ENCODE results near the gene USF1. TPM values are rescaled to one million over a fixed set of nuclear protein-coding genes. Genes with fewer than 3 reads are reported as not detected.

The USF1 gene
- total RNA-seq, 2 donors from 2014 or later, result 72.2 to 77.4 TPM

- Mint-ChIP-seq H3K4me1 (ENCODE audit: low read depth in 2 of 2) (peaks cover 19 to 31% of the 10 kb centered on the region in 2 donors), H3K27ac (peak overlapping the region; percentile 97 to 98), H3K36me3 (no peaks in the 10 kb centered on the region), H3K9me3 (no peaks in the 10 kb centered on the region), H3K4me3 (peak overlapping the region; percentile 90), H3K27me3 (no peaks in the 10 kb centered on the region)
- peak; percentile 94 for ATAC-seq
- DNase-seq (ENCODE audit: low spot score), result peak; percentile 85
Observed at GRCh38 chr1:161013488-161014230, 32.1 kb downstream of the USF1 start.

GRCh38 chr1:161013131-161013487 lies 32.7 kb downstream of the USF1 start:
- Mint-ChIP-seq H3K4me3 (peak overlapping the region; percentile 90), H3K27ac (peak overlapping the region; percentile 97 to 98), H3K4me1 (ENCODE audit: low read depth in 2 of 2) (peaks cover 19 to 26% of the 10 kb centered on the region in 2 donors), H3K27me3 (no peaks in the 10 kb centered on the region), H3K36me3 (no peaks in the 10 kb centered on the region), H3K9me3 (no peaks in the 10 kb centered on the region)
- ATAC-seq (peak; percentile 68 to 69), DNase-seq (ENCODE audit: low spot score) (no peak)

DNA sequence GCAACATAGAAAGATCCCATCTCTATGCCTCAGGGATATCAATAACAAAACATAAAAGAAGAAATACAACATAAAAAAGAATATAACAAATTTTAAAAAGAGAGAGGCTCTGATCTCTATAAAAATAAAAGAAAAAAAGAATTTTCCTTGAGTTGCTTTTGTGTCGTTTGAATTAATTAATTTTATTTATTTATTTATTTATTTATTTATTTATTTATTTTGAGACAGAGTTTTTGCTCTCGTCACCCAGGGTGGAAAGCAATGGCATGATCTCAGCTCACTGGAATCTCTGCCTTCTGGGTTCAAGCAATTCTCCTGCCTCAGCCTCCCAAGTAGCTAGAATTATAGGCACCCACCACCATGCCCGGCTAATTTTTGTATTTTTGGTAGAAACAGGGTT lies 33.4 kb downstream of the USF1 start:
- no peak for ATAC-seq
- H3K9me3 Mint-ChIP-seq, result no peaks in the 10 kb centered on the region
- no peak overlapping the region for H3K4me3 Mint-ChIP-seq

GRCh38 chr1:161009602-161010211 lies 36.1 kb downstream of the USF1 start:
- Mint-ChIP-seq H3K9me3 (no peaks in the 10 kb centered on the region), H3K27me3 (no peaks in the 10 kb centered on the region), H3K27ac (no peak overlapping the region), H3K4me3 (no peak overlapping the region), H3K4me1 (ENCODE audit: low read depth in 2 of 2) (peaks cover 19 to 23% of the 10 kb centered on the region in 2 donors), H3K36me3 (no peaks in the 10 kb centered on the region)
- DNase-seq (ENCODE audit: low spot score), result no peak
- ATAC-seq, result no peak

More for the DNA sequence above, 33.4 kb downstream of the USF1 start:
- DNase-seq (ENCODE audit: low spot score), result no peak
- Mint-ChIP-seq H3K4me1 (ENCODE audit: low read depth in 2 of 2) (peaks cover 19 to 21% of the 10 kb centered on the region in 2 donors), H3K27me3 (no peaks in the 10 kb centered on the region), H3K27ac (peak overlapping the region; percentile 26 to 97), H3K36me3 (no peaks in the 10 kb centered on the region)

GRCh38 chr1:161008869-161009510 lies 36.8 kb downstream of the USF1 start:
- no peaks in the 10 kb centered on the region for H3K36me3 Mint-ChIP-seq
- DNase-seq (ENCODE audit: low spot score) (no peak), ATAC-seq (no peak)
- no peaks in the 10 kb centered on the region for H3K27me3 Mint-ChIP-seq
- H3K4me3 Mint-ChIP-seq, result no peak overlapping the region
- no peak overlapping the region for H3K27ac Mint-ChIP-seq
- peaks cover 15 to 20% of the 10 kb centered on the region in 2 donors for H3K4me1 Mint-ChIP-seq (ENCODE audit: low read depth in 2 of 2)
- no peaks in the 10 kb centered on the region for H3K9me3 Mint-ChIP-seq

DNA sequence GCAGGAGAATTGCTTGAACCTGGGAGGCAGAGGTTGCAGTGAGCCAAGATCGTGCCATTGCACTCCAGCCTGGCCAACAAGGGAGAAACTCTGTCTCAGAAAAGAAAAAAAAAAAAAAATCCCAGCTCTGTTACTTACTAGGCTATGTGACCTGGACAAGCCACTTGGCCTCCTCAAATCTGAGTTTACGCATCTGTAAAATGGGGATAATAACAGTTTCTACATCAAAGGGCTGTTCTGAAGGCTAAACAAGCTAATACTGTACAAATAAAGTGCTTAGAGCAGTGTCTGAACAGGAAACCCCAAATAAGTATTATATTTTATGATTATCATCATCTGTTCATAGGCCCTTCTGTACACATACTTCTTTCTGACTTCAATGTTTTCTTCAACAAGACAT lies 38.4 kb downstream of the USF1 start:
- no peak for ATAC-seq
- no peaks in the 10 kb centered on the region for H3K27me3 Mint-ChIP-seq
- peaks cover 5 to 10% of the 10 kb centered on the region in 2 donors for H3K4me1 Mint-ChIP-seq (ENCODE audit: low read depth in 2 of 2)
- H3K27ac Mint-ChIP-seq, result no peak overlapping the region
- DNase-seq (ENCODE audit: low spot score), result no peak
- H3K36me3 Mint-ChIP-seq, result no peaks in the 10 kb centered on the region
- no peak overlapping the region for H3K4me3 Mint-ChIP-seq
- H3K9me3 Mint-ChIP-seq, result no peaks in the 10 kb centered on the region

DNA sequence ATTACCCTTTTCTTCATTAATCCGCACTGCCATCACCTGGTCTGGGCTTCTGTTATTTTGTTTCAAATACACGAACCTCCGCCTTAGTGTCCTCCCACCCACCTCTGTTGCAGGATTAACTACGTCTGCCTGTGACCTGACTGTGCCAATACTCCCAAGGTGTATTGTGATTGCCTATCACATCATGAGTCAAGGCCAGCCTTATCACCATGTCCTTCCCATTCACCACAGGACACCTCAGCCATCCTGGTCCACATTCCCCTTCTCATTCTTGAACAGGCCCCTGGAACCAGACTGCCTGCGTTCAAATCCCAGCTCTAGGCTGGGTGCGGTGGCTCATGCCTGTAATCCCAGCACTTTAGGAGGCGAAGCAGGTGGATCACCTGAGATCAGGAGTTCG lies 39.2 kb downstream of the USF1 start:
- DNase-seq (ENCODE audit: low spot score), result no peak
- Mint-ChIP-seq H3K27me3 (no peaks in the 10 kb centered on the region), H3K9me3 (no peaks in the 10 kb centered on the region), H3K4me3 (no peak overlapping the region), H3K27ac (no peak overlapping the region), H3K4me1 (ENCODE audit: low read depth in 2 of 2) (peaks cover 5% of the 10 kb centered on the region in 2 donors), H3K36me3 (no peaks in the 10 kb centered on the region)
- ATAC-seq, result no peak

DNA sequence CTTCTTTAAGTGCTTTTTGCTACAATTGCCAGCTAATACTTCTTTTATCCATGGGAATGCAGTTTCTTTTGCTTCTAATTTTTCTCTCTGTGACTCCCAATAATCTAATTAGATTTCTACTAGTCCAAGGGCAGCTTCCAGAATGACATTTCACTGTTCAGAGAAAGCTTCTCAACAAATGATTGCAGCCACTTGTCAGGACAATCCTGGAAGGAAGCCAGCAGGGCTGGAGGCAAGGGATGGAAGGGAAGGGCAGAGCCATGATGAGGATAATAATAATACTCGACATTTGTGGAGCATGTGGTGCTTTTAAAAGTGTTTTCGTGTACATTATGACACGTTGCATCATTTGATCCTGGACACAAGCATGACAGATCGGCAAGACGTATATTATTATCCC lies 44.3 kb downstream of the USF1 start:
- Mint-ChIP-seq H3K4me1 (ENCODE audit: low read depth in 2 of 2) (peaks cover 0 to 7% of the 10 kb centered on the region in 2 donors), H3K36me3 (no peaks in the 10 kb centered on the region), H3K27me3 (no peaks in the 10 kb centered on the region), H3K27ac (no peak overlapping the region), H3K9me3 (no peaks in the 10 kb centered on the region), H3K4me3 (no peak overlapping the region)
- DNase-seq (ENCODE audit: low spot score) (no peak), ATAC-seq (no peak)

- Mint-ChIP-seq H3K4me3 (no peak overlapping the region), H3K27ac (no peak overlapping the region), H3K36me3 (no peaks in the 10 kb centered on the region), H3K27me3 (no peaks in the 10 kb centered on the region), H3K4me1 (ENCODE audit: low read depth in 2 of 2) (peaks cover 0 to 4% of the 10 kb centered on the region in 2 donors), H3K9me3 (no peaks in the 10 kb centered on the region)
- DNase-seq (ENCODE audit: low spot score) (no peak), ATAC-seq (no peak)
Observed at GRCh38 chr1:161000736-161001480, 44.9 kb downstream of the USF1 start.

DNA sequence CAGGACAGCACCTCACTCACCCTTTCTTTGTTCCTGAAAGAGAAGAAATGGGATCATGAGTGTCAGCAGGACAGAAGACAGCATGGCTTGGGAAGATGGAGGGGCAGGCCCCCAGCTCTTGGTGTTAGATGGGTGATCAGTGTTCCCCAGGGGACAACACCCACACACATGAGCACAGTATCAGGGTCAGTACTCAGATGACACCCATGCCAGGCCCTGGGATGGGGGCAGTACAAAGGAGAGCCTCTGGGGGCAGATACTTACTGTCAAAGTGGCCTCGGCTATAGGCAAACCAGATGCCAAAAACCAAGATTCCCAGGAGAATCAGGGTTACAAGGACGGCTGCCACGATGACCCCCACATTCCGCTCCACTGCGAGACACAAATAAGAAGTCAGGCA lies 46.4 kb downstream of the USF1 start:
- no peaks in the 10 kb centered on the region for H3K36me3 Mint-ChIP-seq
- H3K27ac Mint-ChIP-seq, result no peak overlapping the region
- H3K27me3 Mint-ChIP-seq, result no peaks in the 10 kb centered on the region
- peak in 1 of 2 donors; percentile 33 for ATAC-seq
- H3K4me3 Mint-ChIP-seq, result no peak overlapping the region
- no peak for DNase-seq (ENCODE audit: low spot score)
- peaks cover 0 to 4% of the 10 kb centered on the region in 2 donors for H3K4me1 Mint-ChIP-seq (ENCODE audit: low read depth in 2 of 2)
- no peaks in the 10 kb centered on the region for H3K9me3 Mint-ChIP-seq

GRCh38 chr1:160997323-160998038 lies 48.3 kb downstream of the USF1 start:
- Mint-ChIP-seq H3K36me3 (no peaks in the 10 kb centered on the region), H3K27ac (peak overlapping the region in 1 of 2 donors; percentile 0), H3K4me1 (ENCODE audit: low read depth in 2 of 2) (peaks cover 0 to 4% of the 10 kb centered on the region in 2 donors), H3K27me3 (no peaks in the 10 kb centered on the region), H3K4me3 (no peak overlapping the region), H3K9me3 (no peaks in the 10 kb centered on the region)
- DNase-seq (ENCODE audit: low spot score), result no peak
- peak; percentile 60 to 69 for ATAC-seq

DNA sequence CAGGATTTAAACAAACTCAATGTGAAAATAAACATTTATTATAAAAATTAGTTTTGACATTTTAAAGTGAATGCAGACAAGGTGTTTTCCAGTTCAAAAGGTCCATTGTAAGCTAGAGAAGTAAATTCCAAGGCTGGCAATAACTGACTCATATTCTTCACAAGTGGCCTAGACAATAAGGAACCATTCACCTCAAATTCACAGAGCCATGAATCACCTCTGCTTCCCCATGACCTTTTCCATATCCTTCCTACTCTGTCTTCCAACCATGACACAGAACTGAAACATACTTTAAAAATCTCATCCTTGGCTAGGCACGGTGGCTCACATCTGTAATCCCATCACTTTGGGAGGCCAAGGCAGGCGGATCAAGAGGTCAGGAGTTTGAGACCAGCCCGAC lies 49.6 kb downstream of the USF1 start:
- H3K27me3 Mint-ChIP-seq, result no peaks in the 10 kb centered on the region
- H3K27ac Mint-ChIP-seq, result no peak overlapping the region
- H3K36me3 Mint-ChIP-seq, result no peaks in the 10 kb centered on the region
- DNase-seq (ENCODE audit: low spot score), result no peak
- H3K4me3 Mint-ChIP-seq, result no peak overlapping the region
- H3K4me1 Mint-ChIP-seq (ENCODE audit: low read depth in 2 of 2), result peaks cover 0 to 4% of the 10 kb centered on the region in 2 donors
- ATAC-seq, result no peak
- no peaks in the 10 kb centered on the region for H3K9me3 Mint-ChIP-seq

- no peak for ATAC-seq
- no peak overlapping the region for H3K27ac Mint-ChIP-seq
- H3K4me3 Mint-ChIP-seq, result no peak overlapping the region
- H3K36me3 Mint-ChIP-seq, result no peaks in the 10 kb centered on the region
- peaks cover 0 to 7% of the 10 kb centered on the region in 2 donors for H3K4me1 Mint-ChIP-seq (ENCODE audit: low read depth in 2 of 2)
- H3K27me3 Mint-ChIP-seq, result no peaks in the 10 kb centered on the region
- no peaks in the 10 kb centered on the region for H3K9me3 Mint-ChIP-seq
- no peak for DNase-seq (ENCODE audit: low spot score)
Observed at GRCh38 chr1:160993544-160994193, 52.1 kb downstream of the USF1 start.
